HEK293T (cell line): ENCODE data around the gene C17orf50.

Source experiments
- BHLHE40 ChIP-seq: fragments of 450-650 bp; IDR thresholded peaks from 2 replicates; pipeline ENCODE4 v1.6.1; 2016; ENCODE audit warnings: mild to moderate bottlenecking, moderate library complexity, borderline replicate concordance
- FOXM1 ChIP-seq: fragments of 450-650 bp; IDR thresholded peaks from 2 replicates; pipeline ENCODE4 v1.6.1; 2017; ENCODE audit warnings: mild to moderate bottlenecking, borderline replicate concordance
- NFRKB ChIP-seq: fragments of 450-650 bp; IDR thresholded peaks from 2 replicates; pipeline ENCODE4 v1.6.1; 2016; ENCODE audit warnings: mild to moderate bottlenecking, moderate library complexity
- TARDBP ChIP-seq: fragments of 450-650 bp; IDR thresholded peaks from 2 replicates; pipeline ENCODE4 v1.6.1; 2016

DNA sequence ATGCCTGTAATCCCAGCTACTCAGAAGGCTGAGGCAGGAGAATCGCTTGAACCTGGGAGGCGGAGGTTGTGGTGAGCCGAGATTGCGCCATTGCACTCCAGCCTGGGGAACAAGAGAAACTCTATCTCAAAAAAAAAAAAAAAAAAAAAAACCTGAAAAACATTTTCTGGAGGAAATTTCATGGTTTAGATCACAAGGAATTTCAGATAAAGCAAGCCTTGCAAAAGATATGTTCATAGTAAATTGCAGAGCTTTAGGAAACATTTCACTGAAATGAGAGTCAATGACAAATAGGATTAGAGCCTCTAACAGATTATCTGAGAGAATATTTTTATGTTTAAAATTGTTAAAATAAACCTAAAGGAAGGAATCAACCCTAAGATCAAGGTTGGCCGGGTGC lies 51.8 kb downstream of the C17orf50 start:
- TF ChIP-seq TARDBP (no peak), BHLHE40 (no peak), FOXM1 (no peak), NFRKB (no peak)
